GM12801 (cell line): Measurements from ENCODE around the gene TIMM23B.
"Not testable (repeated sequence)": the region's sequence is repeated elsewhere in the genome, so short reads cannot be mapped to it uniquely, and the experiment has no call there.

Experiments used
- CTCF ChIP-seq: IDR thresholded peaks from one replicate; pipeline ENCODE4 v1.5.1; 2011; ENCODE audit warnings: control low read depth; ENCODE audit not compliant: insufficient read length; ENCODE audit errors: extremely low read depth

The TIMM23B gene, protein sequence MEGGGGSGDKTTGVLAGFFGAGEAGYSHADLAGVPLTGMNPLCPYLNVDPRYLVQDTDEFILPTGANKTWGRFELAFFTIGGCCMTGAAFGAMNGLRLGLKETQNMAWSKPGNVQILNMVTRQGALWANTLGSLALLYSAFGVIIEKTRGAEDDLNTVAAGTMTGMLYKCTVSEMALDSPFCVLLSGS

DNA sequence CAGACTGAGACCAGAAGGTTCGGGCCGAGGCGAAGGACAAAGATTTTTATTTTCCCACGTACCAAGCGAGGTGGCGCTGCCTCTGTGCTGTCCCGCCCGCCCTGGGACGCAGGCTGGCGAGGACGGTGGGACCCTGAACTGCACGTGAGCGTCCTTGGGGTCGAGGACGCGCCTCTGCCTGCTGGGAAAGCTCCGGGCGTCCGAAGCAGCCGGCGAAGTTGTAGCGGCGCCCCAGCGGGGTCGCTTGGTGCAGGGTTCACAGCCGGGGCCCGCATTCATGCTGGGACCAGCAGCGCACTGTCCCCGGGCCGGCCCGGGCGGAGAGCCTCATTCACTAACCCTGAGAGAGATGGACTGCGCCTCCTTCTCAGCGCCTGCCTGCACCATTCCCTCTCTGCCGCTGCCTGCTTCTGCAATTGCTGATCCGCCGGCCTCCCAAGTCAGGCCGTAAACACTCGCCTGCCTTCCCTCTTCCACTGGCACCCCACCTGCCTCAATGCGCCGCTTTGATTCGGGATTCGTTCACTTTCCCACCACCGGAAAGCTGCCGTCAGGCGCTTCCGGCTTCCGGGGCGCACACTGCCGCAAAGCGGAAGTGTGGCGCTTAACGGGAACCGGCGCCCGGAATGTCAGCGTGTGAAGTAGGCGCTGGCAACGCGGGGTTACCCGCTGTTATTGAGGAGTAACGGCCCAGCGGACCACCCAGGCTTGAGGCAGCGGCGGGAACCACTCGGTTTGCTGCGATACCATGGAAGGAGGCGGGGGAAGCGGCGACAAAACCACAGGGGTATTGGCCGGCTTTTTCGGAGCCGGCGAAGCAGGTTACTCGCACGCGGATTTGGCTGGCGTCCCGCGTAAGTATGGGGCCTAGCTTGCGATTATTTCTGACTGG, at the start of gene TIMM23B, which contains the start of gene PARG:
TSS of gene TIMM23B (plus strand) at position 607 of the 892 bp plus-strand sequence. CDS start at position 749, 142 bp downstream.
TSS of gene PARG (minus strand) at position 581 of the 892 bp plus-strand sequence. CDS start at position 279, 302 bp downstream.
- TF ChIP-seq CTCF = not testable (repeated sequence)

- TF ChIP-seq CTCF = not testable (repeated sequence)
Observed at GRCh38 chr10:49988376-49988775, 46.5 kb downstream of the TIMM23B start, which contains the start of gene AGAP6. Gene AGAP6, plus strand, starts transcription at chr10:49988406. Its CDS starts 310 bp downstream, at chr10:49988716.

- TF ChIP-seq CTCF = no peak
Observed at GRCh38 chr10:50021646-50022045, 79.8 kb downstream of the TIMM23B start.
